HG02623 (cell line): Measurements from ENCODE around the gene AMN.

ENCODE experiments used
- ATAC-seq: cut with Tn5 transposase; IDR thresholded peaks from one replicate; pipeline ENCODE4 v1.9.1; 2021; ENCODE audit warnings: moderate library complexity; ENCODE audit not compliant: unreplicated experiment

The AMN gene

DNA sequence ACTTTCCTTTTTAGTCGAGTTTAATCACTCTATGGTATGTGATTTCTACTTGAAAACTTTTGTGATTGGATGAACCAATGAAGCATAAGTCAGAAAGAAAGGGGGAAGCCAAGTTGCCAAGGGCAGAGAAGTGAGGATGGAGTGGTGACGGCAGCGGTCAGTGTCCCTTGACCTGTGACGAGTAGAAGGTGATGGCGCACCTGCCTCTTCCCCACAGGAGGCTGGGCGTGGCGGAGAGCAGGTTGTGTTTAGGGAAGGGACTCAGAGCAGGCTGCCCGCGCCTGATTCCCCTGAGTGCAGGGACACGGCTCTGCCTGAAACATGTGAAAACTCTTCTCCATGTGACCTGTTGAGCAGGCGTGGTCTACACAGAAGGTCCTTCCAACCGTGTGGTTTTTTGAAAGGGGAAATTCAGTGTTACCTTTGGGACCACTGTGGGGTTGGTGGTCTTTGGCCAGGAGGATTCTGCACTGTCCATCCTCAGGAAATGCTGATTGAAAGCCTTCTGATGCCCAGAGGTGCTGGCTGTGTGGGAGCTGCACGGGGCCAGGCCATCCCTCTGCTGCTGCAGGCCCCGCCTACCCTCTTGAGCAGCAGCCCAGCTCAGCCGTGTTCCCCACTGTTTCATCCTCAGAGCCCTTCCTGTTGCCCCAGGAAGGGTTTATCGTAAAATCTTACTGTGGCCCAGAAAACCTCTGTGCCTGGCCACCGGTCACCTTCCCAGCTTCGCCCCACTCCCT is 23.5 kb upstream of the AMN start:
- no peak for ATAC-seq

DNA sequence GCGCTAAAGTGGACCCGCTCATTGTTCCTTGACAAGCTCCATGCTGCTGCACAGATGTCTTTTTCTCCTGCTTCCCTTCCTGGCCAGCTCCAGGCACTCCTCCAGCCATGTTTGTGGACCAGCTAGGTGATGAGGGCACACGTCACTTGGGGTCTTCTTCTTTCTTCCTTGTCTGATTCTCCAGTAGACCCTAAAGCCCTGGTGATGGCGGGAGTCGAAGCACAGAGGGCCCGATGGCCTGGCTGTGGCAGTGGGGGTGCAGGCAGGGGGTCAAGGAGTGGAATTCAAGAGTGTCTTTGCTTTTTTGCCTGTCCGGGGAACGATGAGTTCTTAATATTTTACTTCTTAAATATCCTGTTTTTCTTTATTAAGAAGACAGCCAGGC is 23.0 kb upstream of the AMN start:
- no peak for ATAC-seq

DNA sequence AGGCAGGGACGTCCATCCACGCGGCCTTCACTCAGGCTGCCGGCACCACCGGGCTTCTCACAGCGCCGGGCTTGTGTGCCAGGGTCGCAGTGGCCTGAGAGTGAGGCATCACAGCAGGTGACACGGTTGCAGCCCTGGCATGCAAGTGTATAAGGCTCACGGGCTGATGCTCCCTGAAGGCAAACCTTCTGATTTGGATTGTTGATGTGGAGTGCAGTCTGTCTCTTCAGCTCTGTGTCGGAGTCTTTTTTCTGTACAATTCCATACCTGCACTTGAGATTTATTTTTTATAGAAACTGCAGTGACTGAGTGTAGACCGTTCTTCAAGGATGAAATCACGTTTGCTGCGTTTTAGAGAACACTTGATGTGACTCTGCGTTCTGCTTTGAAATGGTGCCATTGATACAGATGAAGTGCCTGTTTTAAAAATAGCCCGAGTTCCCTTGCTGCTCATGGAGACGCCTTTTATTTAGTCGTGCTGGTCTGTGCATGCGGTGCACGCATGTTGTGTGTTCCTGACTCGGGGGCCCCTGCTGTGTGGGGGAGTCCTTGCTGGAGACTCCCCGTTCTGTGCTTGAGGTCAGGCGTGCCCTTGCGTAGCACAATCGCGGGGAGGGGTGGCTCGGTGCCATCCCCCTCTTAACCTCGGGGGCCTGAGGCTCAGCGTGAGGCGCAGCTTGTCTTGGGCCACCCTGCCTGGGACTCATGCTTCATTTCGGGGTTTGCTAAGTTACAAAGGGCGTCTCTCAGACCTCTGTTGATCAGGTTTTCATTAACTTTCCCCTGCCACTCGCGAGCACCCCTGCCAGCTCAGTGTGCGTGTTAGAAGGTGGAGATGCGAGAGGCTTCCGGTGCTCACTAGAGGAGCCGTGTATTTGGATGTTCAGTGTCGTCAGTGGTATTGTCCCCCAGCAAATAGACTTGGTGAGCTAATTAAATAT is 21.6 kb upstream of the AMN start:
- ATAC-seq, result peak; percentile 44

DNA sequence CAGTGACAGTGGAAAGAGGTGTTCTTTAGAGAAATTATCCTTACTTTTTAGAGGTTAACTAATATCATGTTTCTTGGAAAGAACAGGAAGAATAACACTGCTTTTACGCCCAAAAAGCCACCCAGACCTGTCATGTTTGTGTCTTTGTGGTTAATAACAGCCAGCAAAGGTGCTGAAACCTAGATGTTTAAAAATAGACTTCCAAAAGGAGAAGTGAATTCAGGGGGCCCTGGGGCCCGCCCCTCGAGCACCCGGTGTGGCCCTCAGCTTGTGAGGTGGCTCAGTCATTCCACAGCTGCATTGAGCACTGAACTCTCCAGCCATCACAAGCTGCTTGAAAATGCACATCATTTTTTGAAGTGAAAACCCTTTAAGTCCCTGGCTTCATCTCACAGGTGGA is 20.8 kb upstream of the AMN start:
- peak; percentile 67 for ATAC-seq

DNA sequence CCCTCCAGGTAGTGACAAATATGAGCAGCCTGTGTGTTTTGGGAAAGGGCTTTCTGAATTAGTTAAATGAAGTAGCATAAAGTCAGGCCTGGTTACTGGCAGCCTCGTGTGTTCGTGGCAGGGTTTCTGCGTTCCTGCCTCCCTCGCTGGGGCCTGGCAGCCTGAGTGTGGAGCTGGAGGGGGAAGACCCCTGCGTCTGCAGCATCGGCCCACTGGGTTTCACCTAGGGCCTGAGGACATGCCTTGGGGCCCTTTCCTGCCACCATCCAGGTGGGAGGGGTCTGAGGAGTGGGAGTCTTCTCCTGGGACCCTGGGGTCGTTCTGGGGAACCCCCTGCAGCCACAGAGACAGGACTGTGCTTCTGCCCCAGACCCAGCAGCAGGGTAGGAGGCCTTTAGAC is 20.4 kb upstream of the AMN start:
- no peak for ATAC-seq

DNA sequence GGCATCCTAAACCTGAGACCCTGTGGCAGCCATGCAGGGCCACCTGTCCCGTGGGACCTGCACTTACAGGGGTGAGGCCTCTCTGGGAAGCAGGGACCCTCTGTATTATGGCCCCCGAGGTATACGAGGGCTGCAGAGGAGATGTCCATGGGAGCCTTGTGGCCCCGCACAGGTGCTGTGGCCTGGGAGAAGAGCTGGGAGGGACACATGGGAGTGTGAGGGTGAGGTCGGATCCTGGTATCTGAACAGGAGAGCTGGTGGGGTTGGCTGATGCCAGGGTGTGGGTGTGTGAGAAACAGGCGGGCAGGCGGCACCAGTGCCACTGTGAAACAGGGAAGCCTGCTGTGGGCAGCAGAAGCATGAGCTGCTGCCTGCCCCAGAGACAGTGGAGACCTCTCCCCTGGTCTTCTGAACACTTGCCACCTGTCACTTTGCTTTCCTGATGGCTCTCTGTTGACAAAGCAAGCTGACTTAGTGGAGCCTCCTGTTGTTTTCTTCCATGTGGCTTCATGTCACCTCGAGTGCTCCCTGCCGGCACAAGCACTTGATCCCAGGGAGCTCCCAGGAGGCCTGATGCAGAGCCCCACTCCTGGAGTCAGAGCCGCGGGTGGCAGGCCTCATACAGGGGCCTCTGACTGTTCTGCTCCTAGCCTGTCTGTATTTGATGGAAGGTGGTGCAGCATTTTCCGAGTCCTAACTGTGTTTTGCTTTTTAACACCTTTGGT is 19.8 kb upstream of the AMN start:
- no peak for ATAC-seq

DNA sequence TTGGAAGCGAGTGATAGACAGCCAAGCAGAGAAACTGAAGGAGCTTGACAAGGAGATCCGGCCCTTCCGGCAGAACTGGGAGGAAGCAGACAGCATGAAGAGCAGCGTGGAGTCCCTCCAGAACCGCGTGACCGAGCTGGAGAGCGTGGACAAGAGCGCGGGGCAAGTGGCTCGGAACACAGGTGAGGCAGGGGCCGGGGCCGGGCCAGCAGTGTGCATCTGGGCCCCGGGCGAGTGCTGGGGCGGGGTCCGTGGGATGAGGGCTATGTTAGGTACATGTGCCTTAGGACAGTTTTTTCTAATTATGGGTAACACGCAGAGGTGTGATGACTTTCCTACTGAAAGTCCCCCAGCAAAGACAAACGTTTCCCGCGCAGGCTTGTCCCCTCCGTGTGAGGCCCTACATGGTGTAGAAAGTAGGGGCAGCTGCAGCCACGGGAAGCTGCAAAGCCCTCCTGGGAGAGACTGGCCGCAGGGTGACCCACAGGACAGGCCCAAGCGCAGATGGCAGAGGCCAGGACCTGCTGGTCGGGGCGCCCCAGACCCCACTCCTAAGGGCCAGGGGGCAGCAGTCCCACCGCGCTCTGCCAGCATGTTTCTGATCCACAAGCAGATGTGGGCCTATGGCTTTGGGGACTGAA is 19.1 kb upstream of the AMN start:
- no peak for ATAC-seq

DNA sequence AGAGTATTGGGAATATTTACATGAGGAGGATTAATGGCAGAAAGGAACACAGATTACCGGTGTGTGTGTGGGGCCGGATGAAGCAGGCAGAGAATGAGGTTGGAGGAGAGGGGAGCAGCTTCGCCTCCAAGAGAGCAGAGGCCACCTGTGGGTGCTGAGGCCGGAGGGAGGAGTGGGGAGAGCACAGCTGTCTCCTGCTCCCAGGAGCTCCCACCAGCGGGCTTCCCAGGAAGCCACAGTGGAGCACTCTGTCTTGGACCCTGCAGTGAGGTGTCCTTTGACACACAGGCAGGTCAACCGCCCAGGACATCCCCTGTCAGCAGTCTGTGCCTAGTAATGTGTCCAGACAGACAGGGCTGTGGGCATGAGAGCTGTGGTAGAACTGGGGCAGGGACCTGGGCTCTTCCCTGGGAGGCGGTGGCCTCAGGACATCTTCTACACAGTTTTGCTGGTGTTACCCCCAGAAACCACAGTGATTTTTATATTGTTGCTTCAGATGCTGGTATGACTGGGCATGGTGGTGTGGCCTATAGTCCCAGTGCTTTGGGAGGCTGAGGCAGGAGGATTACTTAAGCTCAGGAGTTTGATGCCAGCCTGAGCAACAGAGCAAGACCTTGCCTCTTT is 18.5 kb upstream of the AMN start:
- ATAC-seq, result no peak

DNA sequence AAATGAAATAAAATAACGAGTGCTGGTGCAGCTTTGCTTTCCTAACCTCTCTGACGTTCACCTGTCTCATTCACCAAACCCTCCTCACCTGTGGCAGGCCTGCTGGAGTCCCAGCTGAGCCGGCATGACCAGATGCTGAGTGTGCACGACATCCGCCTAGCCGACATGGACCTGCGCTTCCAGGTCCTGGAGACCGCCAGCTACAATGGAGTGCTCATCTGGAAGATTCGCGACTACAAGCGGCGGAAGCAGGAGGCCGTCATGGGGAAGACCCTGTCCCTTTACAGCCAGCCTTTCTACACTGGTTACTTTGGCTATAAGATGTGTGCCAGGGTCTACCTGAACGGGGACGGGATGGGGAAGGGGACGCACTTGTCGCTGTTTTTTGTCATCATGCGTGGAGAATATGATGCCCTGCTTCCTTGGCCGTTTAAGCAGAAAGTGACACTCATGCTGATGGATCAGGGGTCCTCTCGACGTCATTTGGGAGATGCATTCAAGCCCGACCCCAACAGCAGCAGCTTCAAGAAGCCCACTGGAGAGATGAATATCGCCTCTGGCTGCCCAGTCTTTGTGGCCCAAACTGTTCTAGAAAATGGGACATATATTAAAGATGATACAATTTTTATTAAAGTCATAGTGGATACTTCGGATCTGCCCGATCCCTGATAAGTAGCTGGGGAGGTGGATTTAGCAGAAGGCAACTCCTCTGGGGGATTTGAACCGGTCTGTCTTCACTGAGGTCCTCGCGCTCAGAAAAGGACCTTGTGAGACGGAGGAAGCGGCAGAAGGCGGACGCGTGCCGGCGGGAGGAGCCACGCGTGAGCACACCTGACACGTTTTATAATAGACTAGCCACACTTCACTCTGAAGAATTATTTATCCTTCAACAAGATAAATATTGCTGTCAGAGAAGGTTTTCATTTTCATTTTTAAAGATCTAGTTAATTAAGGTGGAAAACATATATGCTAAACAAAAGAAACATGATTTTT is 17.1 kb upstream of the AMN start:
- ATAC-seq, result no peak

DNA sequence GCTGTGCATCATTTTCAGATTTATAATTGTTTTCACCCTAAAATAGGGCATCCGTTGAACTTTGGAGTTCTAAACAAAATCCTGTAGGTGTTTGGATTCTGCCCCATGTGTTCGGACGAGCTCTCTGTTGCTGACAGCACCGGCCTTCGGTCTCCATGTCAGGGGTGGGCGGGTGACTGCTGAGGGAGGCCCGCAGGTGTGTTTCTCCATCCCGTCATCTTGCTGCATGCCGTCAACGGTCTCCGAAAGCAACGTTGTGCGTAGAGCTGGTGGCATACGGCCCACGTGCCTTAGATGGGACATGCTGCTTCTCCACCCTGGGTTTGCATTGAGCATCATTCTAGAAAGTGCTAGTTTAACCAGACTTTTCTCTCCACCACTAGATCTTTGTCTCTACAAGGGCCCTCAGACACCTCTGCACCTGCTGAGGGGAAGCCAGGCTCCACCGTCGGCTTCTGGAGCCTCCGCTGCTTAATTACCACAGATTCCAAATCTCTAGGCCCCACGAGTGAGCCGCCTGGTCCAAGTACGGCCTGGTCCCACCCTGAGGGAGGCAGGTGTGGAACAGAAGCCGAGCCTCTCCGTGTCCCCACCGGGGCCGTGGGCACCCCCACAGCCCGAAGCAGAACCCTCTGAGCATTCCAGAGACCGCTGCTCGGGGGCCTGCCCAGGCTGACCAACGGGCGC is 15.7 kb upstream of the AMN start:
- ATAC-seq, result no peak

DNA sequence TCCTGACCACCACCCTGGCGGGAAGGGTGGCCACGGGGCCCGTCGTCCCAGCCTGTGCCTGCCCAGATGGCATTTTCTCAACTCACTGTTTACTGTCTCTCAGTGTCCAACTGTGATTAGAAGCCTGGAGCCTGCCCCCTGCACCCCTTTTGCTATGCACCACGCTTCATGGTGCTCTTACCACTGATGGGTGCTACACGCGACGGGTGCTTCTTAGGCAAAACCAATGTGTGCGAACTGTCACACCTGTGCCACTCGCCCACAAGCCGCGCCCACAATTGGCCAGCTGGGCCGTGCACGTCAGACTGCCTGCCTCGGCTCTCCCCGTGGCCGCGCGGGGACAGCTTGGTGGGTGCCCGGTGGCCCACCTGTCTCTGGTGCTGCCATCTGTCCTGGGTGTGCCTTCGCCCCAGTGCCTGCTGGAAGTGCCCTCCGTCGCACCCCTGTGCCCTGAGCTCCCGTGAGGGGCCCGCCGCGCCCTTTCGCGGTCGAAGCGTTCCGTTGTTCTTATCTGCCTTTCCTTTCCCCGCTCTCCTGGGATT is 15.1 kb upstream of the AMN start:
- no peak for ATAC-seq

DNA sequence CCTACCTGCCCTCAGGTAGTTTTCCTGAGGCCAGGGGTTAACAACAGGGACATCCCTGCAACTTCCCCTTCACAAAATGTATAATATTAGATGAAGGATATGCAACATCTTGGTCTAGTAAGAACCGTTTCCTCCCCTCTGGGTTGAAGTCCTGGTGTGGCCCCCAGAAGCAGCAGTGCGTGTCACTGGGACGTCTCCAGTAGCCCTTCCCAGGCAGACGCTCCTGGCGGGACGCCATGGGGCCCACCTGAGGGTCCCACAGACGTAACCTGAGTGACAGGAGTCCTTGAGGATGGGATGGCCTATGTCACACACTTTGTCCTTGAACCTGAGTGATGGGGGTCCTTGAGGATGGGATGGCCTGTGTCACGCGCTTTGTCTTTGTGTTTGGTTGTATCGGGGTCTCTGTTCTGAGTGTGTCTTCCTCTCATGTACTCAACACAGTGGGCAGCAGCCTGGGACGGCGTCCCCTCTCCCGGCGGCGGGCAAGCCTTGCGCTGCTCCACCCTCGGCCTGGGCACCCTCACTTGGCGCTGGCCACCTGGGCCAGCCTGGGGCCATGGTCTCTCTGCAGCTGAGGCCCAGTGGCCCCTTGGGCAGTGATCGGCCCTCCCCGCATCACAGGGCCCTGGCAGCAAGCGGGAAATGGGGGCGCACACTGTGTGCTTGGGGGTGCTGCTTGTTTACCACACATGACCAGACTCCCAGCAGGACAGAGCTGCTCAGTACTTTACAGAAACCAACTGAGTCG is 14.3 kb upstream of the AMN start:
- ATAC-seq, result no peak

DNA sequence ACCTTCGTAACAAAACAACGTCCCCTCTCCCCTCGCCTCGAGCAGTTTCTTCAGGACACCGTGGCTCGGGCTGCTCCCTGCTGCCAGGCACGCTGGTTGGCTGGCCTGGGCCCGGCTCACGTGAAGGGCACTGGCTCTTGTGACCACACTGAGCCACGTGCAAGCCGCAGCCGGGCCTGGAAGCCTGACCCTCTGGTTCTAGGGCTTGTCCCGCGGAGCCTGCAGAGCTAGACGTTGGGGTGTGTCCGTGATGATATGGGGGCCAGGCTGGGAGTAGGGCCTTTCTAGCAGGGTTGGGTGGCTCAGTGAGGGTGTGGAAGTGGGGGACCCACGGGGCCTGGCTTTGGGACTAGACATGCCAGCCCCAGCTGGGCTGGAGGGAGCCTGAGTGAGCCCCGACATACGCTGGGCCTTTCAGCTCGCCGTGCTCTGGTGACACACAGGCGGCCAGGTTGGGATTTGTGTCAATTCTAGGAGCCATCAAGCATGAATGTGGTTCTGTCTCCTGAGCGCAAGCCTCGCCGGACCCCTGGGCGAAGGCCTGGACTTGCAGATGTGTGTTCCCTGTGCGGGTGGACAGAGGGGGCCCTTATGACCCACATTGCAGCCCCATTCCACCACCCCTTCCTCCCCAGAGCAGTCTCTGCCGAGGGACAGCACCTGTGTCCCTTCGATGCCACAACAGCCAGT is 13.6 kb upstream of the AMN start:
- ATAC-seq, result no peak

DNA sequence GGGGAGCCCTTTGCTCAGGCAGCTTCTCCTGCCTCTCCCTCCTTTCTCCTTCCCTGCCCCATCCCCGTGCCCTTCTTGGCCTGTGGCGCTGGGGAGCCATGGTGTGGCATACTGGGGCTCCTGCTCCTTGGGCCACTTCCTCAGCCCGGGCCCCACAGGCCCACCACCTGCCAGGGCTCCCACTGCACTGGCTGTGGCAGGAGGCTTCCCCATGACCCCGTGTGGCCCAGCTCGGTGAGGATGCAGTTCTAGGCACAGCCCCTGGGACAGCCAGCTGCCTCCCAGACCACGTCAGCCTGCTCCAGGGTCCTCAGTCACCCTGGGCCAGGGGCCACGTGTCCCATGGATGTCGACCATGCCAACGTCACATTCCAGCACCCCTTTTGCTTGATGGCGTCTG is 13.0 kb upstream of the AMN start:
- no peak for ATAC-seq

DNA sequence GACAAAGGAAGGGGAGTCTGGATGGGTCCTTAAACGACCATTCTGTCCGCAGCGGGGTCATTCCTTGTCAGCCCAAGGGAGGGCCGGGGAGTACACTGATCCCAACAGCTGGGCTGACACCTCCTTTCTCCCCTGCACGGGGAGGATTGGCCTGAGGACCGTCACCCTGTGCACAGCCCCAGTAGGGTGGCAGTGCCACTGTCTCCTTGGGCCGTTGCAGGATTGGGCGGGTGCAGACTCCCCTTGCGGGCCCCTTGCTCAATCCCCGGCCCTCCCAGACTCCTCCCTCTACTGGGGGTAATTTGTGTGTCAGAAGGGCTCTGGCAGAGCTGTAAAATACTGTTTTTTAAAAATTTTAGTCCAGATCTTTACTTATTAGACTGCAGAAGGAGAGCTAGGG is 12.6 kb upstream of the AMN start:
- ATAC-seq, result no peak

DNA sequence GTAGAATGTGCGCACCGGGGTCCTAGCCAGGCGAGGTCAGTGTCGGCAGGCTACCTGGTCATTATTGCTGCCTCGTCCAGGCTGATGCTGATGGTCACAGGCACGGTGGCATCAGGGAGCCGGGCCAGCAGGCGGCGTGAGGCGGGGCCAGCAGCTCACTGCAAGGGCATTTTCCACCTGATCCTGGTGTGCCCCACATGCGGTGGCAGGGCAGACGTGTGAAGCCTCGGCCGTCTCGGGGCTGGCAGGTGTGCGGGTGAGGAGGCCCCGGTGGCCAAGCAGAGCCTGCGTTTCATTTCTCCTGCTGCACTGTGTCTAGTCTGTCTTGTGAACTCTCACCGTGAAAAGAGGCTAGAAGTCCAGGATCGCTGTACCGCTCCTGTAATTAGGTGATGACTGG is 12.0 kb upstream of the AMN start:
- no peak for ATAC-seq

DNA sequence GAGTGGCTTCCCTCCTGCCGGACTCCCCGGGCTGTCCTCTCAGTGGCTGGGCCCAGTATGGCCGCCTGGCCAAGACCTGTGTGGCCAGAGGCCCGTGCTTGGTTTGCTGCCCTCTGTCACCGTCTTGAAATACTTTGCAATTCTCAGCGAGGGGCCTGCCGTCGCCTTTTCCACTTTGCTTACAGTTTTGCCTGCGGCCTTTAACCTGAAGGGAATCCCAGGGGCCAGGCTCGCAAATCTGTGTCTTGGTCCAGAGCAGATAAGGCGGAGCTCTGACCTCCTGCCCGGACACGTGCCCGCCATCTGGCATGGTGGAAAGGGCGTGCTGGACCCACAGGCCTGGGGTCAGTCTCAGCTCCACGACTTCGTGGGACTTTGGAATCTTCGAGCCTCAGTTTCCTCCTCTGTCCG is 10.9 kb upstream of the AMN start:
- no peak for ATAC-seq
